KG1 (cell line): ENCODE measurements around the gene LGALS3.

Source experiments
- DNase-seq: peaks from one replicate; lab custom pipeline; 2025; lab: John Stamatoyannopoulos, UW

Gene LGALS3

DNA sequence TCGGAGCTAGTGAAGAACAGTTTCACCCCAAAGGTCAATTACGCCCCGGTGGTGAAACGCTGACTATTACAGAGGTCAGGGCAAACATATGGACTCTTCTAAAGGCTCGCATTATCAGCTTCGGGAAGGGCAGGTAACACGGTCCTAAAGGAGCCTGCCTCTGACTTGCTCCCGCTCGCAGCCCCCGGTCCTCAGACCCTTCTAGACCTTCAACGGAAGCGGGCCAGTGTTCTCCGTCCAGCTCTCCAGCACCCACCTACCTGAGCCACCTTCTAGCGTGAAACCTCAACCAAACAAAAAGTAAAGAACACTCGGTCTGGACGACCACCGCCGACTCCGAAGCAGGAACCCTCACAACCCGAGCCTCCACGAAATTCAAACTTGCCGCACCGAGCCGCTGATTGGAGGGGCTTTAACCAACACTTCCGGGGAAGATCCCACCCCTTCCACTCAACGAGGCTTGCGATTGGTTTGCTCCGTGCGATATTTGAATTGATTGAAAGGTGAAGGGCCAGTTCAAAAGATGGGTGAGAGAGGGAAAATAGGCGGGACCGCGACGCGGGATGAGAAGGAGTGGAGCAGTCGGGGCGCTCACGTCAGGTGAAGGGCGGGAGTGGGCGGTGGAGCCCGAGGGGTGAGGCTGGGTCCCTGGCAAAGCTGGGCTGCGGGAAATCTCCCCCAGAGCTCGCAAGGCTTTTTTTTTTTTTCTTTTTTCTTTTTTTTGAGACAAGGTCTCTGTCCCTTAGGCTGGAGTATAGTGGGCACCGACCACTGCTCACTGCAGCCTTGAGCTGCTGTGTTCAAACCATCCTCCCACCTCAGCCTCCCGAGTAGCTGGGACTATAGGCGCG is 62.4 kb downstream of the LGALS3 start, which contains the start of gene DLGAP5:
TSS of gene DLGAP5 (minus strand) at position 383 of the 851 bp plus-strand sequence. CDS start 2,406 bp downstream, outside the sequence.
- DNase-seq = peak; percentile 95

DNA sequence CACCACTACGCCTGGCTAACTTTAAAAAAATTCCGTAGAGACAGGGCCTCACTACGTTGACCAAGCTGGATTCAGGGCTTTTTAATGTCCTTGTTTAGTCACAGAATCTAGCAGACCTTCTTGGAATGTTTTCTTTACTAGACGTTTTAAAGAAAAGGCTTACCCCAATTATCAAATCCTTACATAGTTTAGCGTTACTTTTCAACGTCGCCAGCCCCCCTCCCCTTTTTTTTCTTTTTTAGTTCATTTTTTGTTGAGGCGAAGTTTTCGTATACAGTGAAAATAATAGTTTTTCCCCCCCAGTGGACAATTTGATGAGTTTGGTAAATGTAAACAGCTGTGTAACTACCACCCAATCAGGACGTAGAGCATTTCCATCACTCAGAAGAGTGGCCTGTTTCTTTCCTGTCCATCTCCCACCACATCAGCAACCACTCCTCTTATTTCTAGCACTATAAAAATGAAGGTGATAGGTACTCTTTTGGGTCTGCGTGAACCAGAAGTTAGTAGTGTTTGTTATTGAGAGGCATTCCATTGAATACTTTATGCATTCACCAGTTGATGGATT is 63.1 kb downstream of the LGALS3 start:
- DNase-seq = no peak

DNA sequence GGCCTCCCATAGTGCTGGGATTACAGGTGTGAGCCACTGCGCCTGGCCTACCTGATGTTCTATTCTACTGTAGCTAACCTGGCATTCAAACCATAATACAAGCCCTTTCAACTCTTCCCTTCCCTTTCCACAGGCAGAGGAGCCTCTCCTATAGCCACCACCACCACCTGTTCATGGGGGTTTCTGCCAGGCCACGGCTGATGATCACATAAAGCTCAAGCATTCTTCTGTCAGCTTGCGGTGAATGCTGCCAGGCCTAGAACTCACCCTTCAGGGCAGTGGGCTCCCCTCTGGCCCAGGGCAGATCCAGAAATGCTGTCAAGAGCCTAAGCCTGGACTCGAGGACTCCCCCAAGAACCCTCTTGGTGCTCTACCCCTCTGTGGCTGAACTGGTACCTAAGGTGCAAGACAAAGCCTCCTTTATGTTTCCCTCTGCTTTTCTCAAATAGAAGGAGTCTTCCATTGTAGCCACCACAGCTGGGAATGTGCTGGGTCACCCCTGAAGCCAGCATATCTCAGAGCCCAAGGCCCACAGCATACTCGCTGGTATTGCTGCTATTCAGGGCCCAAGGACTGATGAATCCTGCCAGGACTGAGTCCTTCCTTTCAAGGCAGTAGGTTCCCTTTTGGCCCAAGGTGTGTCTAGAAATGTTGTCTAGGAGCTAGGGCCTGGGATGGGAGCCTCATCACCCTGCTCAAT is 65.8 kb downstream of the LGALS3 start:
- DNase-seq = no peak
